Measurements from ENCODE around the gene CALML6. TPM values are rescaled to one million over a fixed set of nuclear protein-coding genes. Genes with fewer than 3 reads are reported as not detected.

Gene CALML6
- total and polyA plus RNA-seq, 2 experiments from 2014 or later, result 0.87 TPM; not detected in 1

- TF ChIP-seq CTCF (conservative IDR thresholded peaks at IDR 0.05; ENCODE audit: low read depth in 2 of 2), result no peak
- no peak for TF ChIP-seq POLR2AphosphoS5 (IDR thresholded peaks at IDR 0.05; ENCODE audit: low read depth)
- TF ChIP-seq ETS1 (IDR thresholded peaks at IDR 0.05), result no peak
- TF ChIP-seq REST (IDR thresholded peaks at IDR 0.05; ENCODE audit: unreplicated experiment), result no peak
Observed at GRCh38 chr1:1954015-1954414, 39.0 kb downstream of the CALML6 start (continued).

GRCh38 chr1:1954831-1955441, 39.9 kb downstream of the CALML6 start:
- peaks cover 3% of the 10 kb centered on the region for H3K9me3 Mint-ChIP-seq
- peak; percentile 26 to 48; a peak in 3 of 4 replicates for TF ChIP-seq CTCF (conservative IDR thresholded peaks at IDR 0.05; ENCODE audit: low read depth in 2 of 2)
- TF ChIP-seq NANOG (IDR thresholded peaks at IDR 0.05; ENCODE audit: borderline replicate concordance), result no peak

More at GRCh38 chr1:1954831-1955441, 39.9 kb downstream of the CALML6 start:
- DNase-seq (ENCODE audit: low spot score), result peak; percentile 53
- peaks cover 3% of the 10 kb centered on the region; the same call in 2 of the 3 replicates for H3K4me1 Mint-ChIP-seq
- Histone ChIP-seq H3K79me2 (replicated peaks; ENCODE audit: insufficient read depth) (no peaks in the 10 kb centered on the region), H3F3A (replicated peaks; ENCODE audit: low read depth) (no peaks in the 10 kb centered on the region), H3K4me2 (no peak overlapping the region), H3K27ac (ENCODE audit: low read depth) (no peak overlapping the region), H3K4me3 (no peak overlapping the region), H2AFZ (no peak overlapping the region), H4K20me1 (replicated peaks; ENCODE audit: insufficient read depth) (no peaks in the 10 kb centered on the region), H3K36me3 (ENCODE audit: insufficient read depth) (no peaks in the 10 kb centered on the region), H3K9me2 (ENCODE audit: insufficient read depth) (no peaks in the 10 kb centered on the region), H3K4me1 (ENCODE audit: insufficient read depth) (no peaks in the 10 kb centered on the region), H3K27me3 (ENCODE audit: insufficient read depth) (no peaks in the 10 kb centered on the region)
- peak; percentile 24 for ATAC-seq
- peaks cover 10% of the 10 kb centered on the region for H3K27me3 Mint-ChIP-seq (ENCODE audit: insufficient read depth, low read depth, poor library complexity)
- H3K4me3 Mint-ChIP-seq, result no peak overlapping the region
- no peak overlapping the region for H3K27ac Mint-ChIP-seq
- H3K36me3 Mint-ChIP-seq (ENCODE audit: low read depth), result peaks cover 2% of the 10 kb centered on the region; the same call in 2 of the 3 replicates

Measured in GM23338 (cell line).